H1 (cell line): ENCODE measurements around the gene RAD23A. TPM values are rescaled to one million over a fixed set of nuclear protein-coding genes. Genes with fewer than 3 reads are reported as not detected.

ENCODE experiments used
- CTCF ChIA-PET: fragments of 300-600 bp; sonication (Branson Sonifier 250); formaldehyde crosslinking; loops from one replicate; lab custom pipeline; 2021; ENCODE audit not compliant: partially characterized antibody; lab: Charles Lee
- POLR2A ChIA-PET: fragments of 300-600 bp; sonication (Branson Sonifier 250); formaldehyde crosslinking; loops from one replicate; lab custom pipeline; 2021; ENCODE audit warnings: inconsistent platforms; ENCODE audit not compliant: partially characterized antibody; lab: Charles Lee
- DNase-seq, 2 experiments: peaks; one replicate each; pipeline versions ENCODE4 v3.0.0 to v3.0.0-alpha.2; 2010 to 2022; ENCODE audit warnings: low spot score in 2 of 2, low read depth in 1 of 2, mixed read lengths in 1 of 2
- FAIRE-seq: peaks from 2 replicates; lab custom pipeline; 2011; peaks lifted over from hg19 to GRCh38; lab: Jason Lieb, UNC
- H2AFZ ChIP-seq: 2 replicates; pipeline ENCODE4 v1.8.1; 2012; ENCODE audit warnings: low read length, inconsistent platforms
- H2AK5ac ChIP-seq: 2 replicates; pipeline ENCODE4 v1.6.1; 2013; ENCODE audit warnings: low read depth, low read length
- H2BK120ac ChIP-seq: replicated peaks from 2 replicates; pipeline ENCODE3; 2013; ENCODE audit warnings: low read depth, low read length, inconsistent platforms
- H2BK12ac ChIP-seq: 2 replicates; pipeline ENCODE4 v1.6.1; 2013; ENCODE audit warnings: low read depth, low read length
- H2BK15ac ChIP-seq: 2 replicates; pipeline ENCODE4 v1.6.1; 2013; ENCODE audit warnings: low read length
- H2BK20ac ChIP-seq: 2 replicates; pipeline ENCODE4 v1.6.1; 2013; ENCODE audit warnings: low read length
- H2BK5ac ChIP-seq: 2 replicates; pipeline ENCODE4 v1.6.1; 2013; ENCODE audit warnings: low read depth, low read length
- H3K14ac ChIP-seq: 2 replicates; pipeline ENCODE4 v1.6.1; 2013; ENCODE audit warnings: inconsistent platforms; ENCODE audit not compliant: insufficient read length
- H3K18ac ChIP-seq: 2 replicates; pipeline ENCODE4 v1.6.1; 2013; ENCODE audit warnings: low read length; ENCODE audit errors: extremely low read depth
- H3K23ac ChIP-seq: 2 replicates; pipeline ENCODE4 v1.6.1; 2013; ENCODE audit warnings: inconsistent platforms; ENCODE audit not compliant: insufficient read length
- H3K23me2 ChIP-seq: 2 replicates; pipeline ENCODE4 v1.6.1; 2013; ENCODE audit warnings: low read depth, low read length
- H3K27ac ChIP-seq: 2 replicates; pipeline ENCODE4 v1.6.1; 2011; ENCODE audit warnings: low read depth, low read length, inconsistent platforms
- H3K27me3 ChIP-seq, 4 experiments: replicated peaks in 1 of 4; 1 replicate in 1 of 4; 2 replicates in 3 of 4; pipeline versions ENCODE4 v1.6.1 to v1.8.1; 2011 to 2013; ENCODE audit warnings: low read length in 3 of 4, mild to moderate bottlenecking in 3 of 4, inconsistent platforms in 2 of 4, mixed read lengths in 2 of 4, moderate library complexity in 1 of 4; ENCODE audit not compliant: control insufficient read depth in 3 of 4, insufficient read depth in 3 of 4; ENCODE audit errors: extremely low read depth in 1 of 4
- H3K36me3 ChIP-seq, 4 experiments: 2 replicates each; pipeline versions ENCODE4 v1.6.1 to v1.8.1; 2011 to 2013; ENCODE audit warnings: mild to moderate bottlenecking in 4 of 4, low read length in 3 of 4, moderate library complexity in 2 of 4, control low read depth in 1 of 4, inconsistent platforms in 1 of 4; ENCODE audit not compliant: insufficient read depth in 4 of 4, control insufficient read depth in 2 of 4
- H3K4ac ChIP-seq: replicated peaks from 2 replicates; pipeline ENCODE3; 2013; ENCODE audit warnings: low read length, low read depth, mixed read lengths, inconsistent platforms; ENCODE audit not compliant: insufficient read length
- H3K4me1 ChIP-seq, 4 experiments: replicated peaks in 1 of 4; 1 replicate in 1 of 4; 2 replicates in 3 of 4; pipeline versions ENCODE4 v1.6.1 to v1.8.1; 2011 to 2013; ENCODE audit warnings: low read length in 3 of 4, inconsistent platforms in 2 of 4, mixed read lengths in 1 of 4; ENCODE audit not compliant: insufficient read depth in 4 of 4, control insufficient read depth in 3 of 4
- H3K4me2 ChIP-seq, 2 experiments: 2 replicates each; pipeline versions ENCODE4 v1.6.1 to v1.8.1; 2011 to 2013; ENCODE audit warnings: low read depth in 2 of 2, low read length in 2 of 2, control low read depth in 1 of 2, inconsistent platforms in 1 of 2, mild to moderate bottlenecking in 1 of 2; ENCODE audit not compliant: insufficient read depth in 1 of 2
- H3K4me3 ChIP-seq, 4 experiments: fragments of 200-600, 300-600 bp in 1 of 4; sonication (generic), shearing (Covaris generic), sonication (Bioruptor Twin) in 1 of 4; 2 replicates each; pipeline versions ENCODE4 v1.5.1 to v1.8.1; 2011 to 2016; ENCODE audit warnings: low read length in 4 of 4, low read depth in 3 of 4, control low read depth in 2 of 4, inconsistent platforms in 2 of 4, mild to moderate bottlenecking in 2 of 4, mixed read lengths in 1 of 4, moderate library complexity in 1 of 4; ENCODE audit not compliant: insufficient read depth in 2 of 4; ENCODE audit errors: extremely low read depth in 1 of 4
- H3K56ac ChIP-seq: replicated peaks from 2 replicates; pipeline ENCODE3; 2013; ENCODE audit warnings: low read depth, mild to moderate bottlenecking, mixed read lengths, low read length, inconsistent platforms; ENCODE audit not compliant: insufficient read length
- H3K79me1 ChIP-seq: 2 replicates; pipeline ENCODE4 v1.6.1; 2013; ENCODE audit warnings: low read depth, low read length, control low read depth
- H3K79me2 ChIP-seq, 2 experiments: 2 replicates each; pipeline versions ENCODE4 v1.6.1 to v1.8.1; 2012 to 2013; ENCODE audit warnings: low read length in 2 of 2, mild to moderate bottlenecking in 2 of 2, inconsistent platforms in 1 of 2; ENCODE audit not compliant: insufficient read depth in 2 of 2, control insufficient read depth in 1 of 2
- H3K9ac ChIP-seq, 4 experiments: replicated peaks in 1 of 4; 1 replicate in 1 of 4; 2 replicates in 3 of 4; pipeline versions ENCODE4 v1.6.1 to v1.8.1; 2011 to 2013; ENCODE audit warnings: low read depth in 3 of 4, low read length in 3 of 4, control low read depth in 2 of 4, mild to moderate bottlenecking in 2 of 4, moderate library complexity in 2 of 4, inconsistent platforms in 1 of 4; ENCODE audit errors: extremely low read depth in 1 of 4
- H3K9me3 ChIP-seq, 2 experiments: 2 replicates each; pipeline versions ENCODE4 v1.6.1 to v1.8.1; 2012 to 2013; ENCODE audit warnings: mild to moderate bottlenecking in 2 of 2, moderate library complexity in 2 of 2, control low read depth in 1 of 2, inconsistent platforms in 1 of 2, low read depth in 1 of 2, low read length in 1 of 2, mixed read lengths in 1 of 2; ENCODE audit not compliant: insufficient read depth in 2 of 2
- H4K20me1 ChIP-seq, 2 experiments: replicated peaks in 1 of 2; 2 replicates each; pipeline versions ENCODE3 to v1.8.1; 2011 to 2013; ENCODE audit warnings: inconsistent platforms in 2 of 2, low read length in 2 of 2, mild to moderate bottlenecking in 1 of 2; ENCODE audit not compliant: insufficient read depth in 2 of 2, control insufficient read depth in 1 of 2
- H4K5ac ChIP-seq: 2 replicates; pipeline ENCODE4 v1.6.1; 2013; ENCODE audit warnings: low read length, low read depth, mixed read lengths, inconsistent platforms; ENCODE audit not compliant: insufficient read length
- H4K8ac ChIP-seq: 2 replicates; pipeline ENCODE4 v1.8.0; 2013; ENCODE audit warnings: mild to moderate bottlenecking, moderate library complexity, low read length, inconsistent platforms; ENCODE audit not compliant: insufficient read depth; ENCODE audit errors: extremely low read depth
- H4K91ac ChIP-seq: replicated peaks from 2 replicates; pipeline ENCODE3; 2013; ENCODE audit warnings: low read length, mixed read lengths, inconsistent platforms; ENCODE audit not compliant: insufficient read length
- JUN ChIP-seq: IDR thresholded peaks from 2 replicates; pipeline ENCODE4 v1.6.1; 2011; ENCODE audit warnings: low read depth, mild to moderate bottlenecking, improper control_type of control experiment, low read length
- KDM4A ChIP-seq: IDR thresholded peaks from one replicate; pipeline ENCODE4 v1.7.1; 2012; ENCODE audit warnings: low read depth, mild to moderate bottlenecking, moderate library complexity, low read length, inconsistent platforms; ENCODE audit not compliant: severe bottlenecking
- NRF1 ChIP-seq: IDR thresholded peaks from 2 replicates; pipeline ENCODE4 v1.6.1; 2011; ENCODE audit warnings: mild to moderate bottlenecking, low read depth, low read length, improper control_type of control experiment
- POLR2A ChIP-seq, 2 experiments: IDR thresholded peaks; 1 replicate in 1 of 2; 2 replicates in 1 of 2; pipeline ENCODE4 v1.6.1; 2011; ENCODE audit warnings: low read depth in 2 of 2, low read length in 2 of 2, mild to moderate bottlenecking in 2 of 2; ENCODE audit errors: control extremely low read depth in 1 of 2
- POLR2AphosphoS5 ChIP-seq: IDR thresholded peaks from 2 replicates; pipeline ENCODE4 v1.6.1; 2011; ENCODE audit warnings: low read depth, low read length
- RBBP5 ChIP-seq: IDR thresholded peaks from 2 replicates; pipeline ENCODE4 v1.7.1; 2012; ENCODE audit warnings: low read depth, mild to moderate bottlenecking, inconsistent platforms, low read length, moderate library complexity, borderline replicate concordance
- SRF ChIP-seq: IDR thresholded peaks from 2 replicates; pipeline ENCODE4 v1.6.1; 2011; ENCODE audit warnings: mild to moderate bottlenecking, low read depth, low read length, moderate library complexity
- YY1 ChIP-seq: IDR thresholded peaks from 2 replicates; pipeline ENCODE4 v1.6.1; 2011; ENCODE audit warnings: low read depth, mild to moderate bottlenecking, low read length
- WGBS, 2 experiments: shearing (Covaris generic) in 1 of 2; methylation state at CpG; one replicate each; pipeline versions ENCODE4 v1.1.6 to v1.1.7; 2013 to 2015; ENCODE audit warnings: low lambda C conversion rate in 2 of 2, mixed read lengths in 2 of 2, inconsistent platforms in 1 of 2, low coverage in 1 of 2, missing lambda C conversion rate in 1 of 2; ENCODE audit not compliant: insufficient replicate concordance in 2 of 2, insufficient coverage in 1 of 2, insufficient read length in 1 of 2; ENCODE audit errors: extremely low coverage in 1 of 2, missing lambda C conversion rate in 1 of 2; 5-methylcytosine and 5-hydroxymethylcytosine counted together
- polyA plus RNA-seq, 7 experiments: library from polyadenylated mRNA; depleted of rRNA in 3 of 7; stranded (reverse) in 5 of 7; unstranded in 2 of 7; fragments of >200 nt in 5 of 7; fragments of 200-250 nt in 2 of 7; gene quantifications; 1 replicate in 5 of 7; 2 replicates in 1 of 7; 4 replicates in 1 of 7; pipeline versions ENCODE4 v1.2.1 to v1.2.3, GENCODE V29; 2011 to 2013; ENCODE audit warnings: missing spikeins in 2 of 7, mixed read lengths in 2 of 7
- total RNA-seq: library from RNA; stranded (reverse); fragmentation: NEBNext Ultra II Directional; extraction: Animal tissue kit (Norgen Biotek cat#: 25700); gene quantifications from 2 replicates; pipeline ENCODE4 v1.2.1, GENCODE V29; 2021

RAD23A gene
- total and polyA plus RNA-seq, 2 of the 8 experiments (the other 6 are each of a cell fraction or from before 2014, with no cell fraction given) = 40.0 to 76.1 TPM

DNA sequence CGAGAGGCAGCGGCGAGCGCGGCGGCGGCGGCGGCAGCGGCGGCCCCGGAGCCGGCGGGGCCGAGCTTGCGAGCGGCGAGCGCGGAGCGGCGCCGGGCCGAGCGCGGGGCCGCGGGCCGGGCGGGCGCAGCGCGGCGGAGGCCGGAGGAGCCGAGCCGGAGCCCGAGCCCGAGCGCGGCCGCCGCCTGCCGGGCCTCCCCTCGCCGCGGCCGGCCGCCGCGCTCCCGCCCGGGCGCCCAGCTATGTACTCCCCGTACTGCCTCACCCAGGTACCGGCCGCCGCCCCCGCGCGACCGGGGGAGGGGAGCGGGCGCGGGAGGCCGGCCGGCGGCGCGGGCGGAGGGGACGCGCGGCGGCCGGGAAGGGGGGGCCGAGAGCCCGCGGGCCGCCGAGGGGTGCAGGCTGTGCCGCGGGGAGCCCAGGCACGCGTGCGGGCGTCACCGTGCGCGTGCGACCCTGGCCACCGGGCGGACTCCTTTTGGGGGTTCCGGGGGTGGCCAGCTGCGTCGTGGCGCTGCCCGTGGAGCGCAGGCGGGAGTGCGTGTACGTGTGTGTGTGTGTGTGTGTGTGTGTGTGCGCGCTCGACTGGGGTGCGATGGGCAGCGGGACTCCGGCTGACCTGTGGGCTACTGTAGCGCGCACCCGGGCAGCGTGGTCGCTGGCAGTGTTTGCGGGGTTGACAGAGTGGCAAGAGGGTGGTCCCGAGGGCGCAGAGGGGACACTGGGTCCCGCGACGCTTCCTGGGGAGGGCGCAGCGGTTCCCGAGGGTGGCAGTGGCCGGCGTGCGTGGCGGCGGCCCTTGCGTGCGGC, 50.1 kb downstream of the RAD23A start:
- Histone ChIP-seq H3K23ac (no peak overlapping the region), H2BK20ac (no peak overlapping the region), H3K4ac (no peak overlapping the region), H3K27me3 (peaks cover 53 to 90% (median 81%) of the 10 kb centered on the region in 4 experiments), H2BK120ac (no peak overlapping the region), H2BK15ac (no peak overlapping the region), H4K8ac (peak overlapping the region; percentile 57), H3K4me3 (peak overlapping the region; percentile 7 to 50 (median 22); a peak in 6 of 8 replicates), H2BK12ac (0 out of 2 replicates have a peak overlapping the region, but pooled peaks have one; percentile 80), H2BK5ac (no peak overlapping the region), H3K36me3 (peaks cover 0 to 8% (median 0%) of the 10 kb centered on the region in 4 experiments; a peak in 1 of 8 replicates), H3K4me1 (peaks cover 0 to 10% (median 6%) of the 10 kb centered on the region in 4 experiments; a peak in 5 of 7 replicates), H4K20me1 (peaks cover 10 to 25% of the 10 kb centered on the region in 2 experiments), H2AK5ac (no peak overlapping the region), H3K14ac (no peak overlapping the region), H4K91ac (no peak overlapping the region), H3K23me2 (peaks cover 9% of the 10 kb centered on the region), H3K79me2 (no peaks in the 10 kb centered on the region), H3K4me2 (peak overlapping the region; percentile 78 to 84), H3K9ac (no peak overlapping the region), H2AFZ (no peak overlapping the region; the same call in 1 of the 2 replicates), H3K27ac (no peak overlapping the region), H3K79me1 (peaks cover 3% of the 10 kb centered on the region; the same call in 1 of the 2 replicates), H4K5ac (no peak overlapping the region), H3K18ac (no peak overlapping the region; the same call in 1 of the 2 replicates), H3K56ac (no peak overlapping the region), H3K9me3 (no peaks in the 10 kb centered on the region)
- TF ChIP-seq POLR2A (IDR thresholded peaks at IDR 0.05; ENCODE audit: control extremely low read depth in 1 of 2, low read depth in 2 of 2, low read length in 2 of 2) (no peak), YY1 (no peak), SRF (no peak), JUN (no peak), NRF1 (no peak), POLR2AphosphoS5 (no peak), KDM4A (peak; percentile 43), RBBP5 (no peak)
- POLR2A ChIA-PET = interaction anchor here (0.6 to 1.0 kb wide), 3 partner anchors 11 to 30 kb away, joined by 3 to 6 read pairs (median 3); no protein-coding TSS in a partner anchor
- no peak for DNase-seq
- 7% methylated on average over 31 of the region's 129 CpGs; no CpG with 5 or more reads in 1 of the 2 experiments for WGBS, 2 experiments
- CTCF ChIA-PET = interaction anchor here (0.6 to 1.8 kb wide), 4 partner anchors 10 to 94 kb away, joined by 3 to 6 read pairs (median 4); no protein-coding TSS in a partner anchor
- no peak for FAIRE-seq
